ENCODE data around the gene RGL2. TPM values are rescaled to one million over a fixed set of nuclear protein-coding genes. Genes with fewer than 3 reads are reported as not detected.

RGL2 gene
- total and polyA plus RNA-seq, 7 donors = 5.8 to 48.9 (median 33.2) TPM

- TF ChIP-seq POLR2AphosphoS5 (IDR thresholded peaks at IDR 0.05) (no peak), POLR2A (IDR thresholded peaks at IDR 0.05) (no peak), EP300 (IDR thresholded peaks at IDR 0.05) (no peak), CTCF (IDR thresholded peaks at IDR 0.05) (no peak)
- no peak for DNase-seq
- Histone ChIP-seq H3K9me3 (no peaks in the 10 kb centered on the region), H3K36me3 (peaks cover 19 to 59% (median 37%) of the 10 kb centered on the region in 4 donors), H3K27me3 (no peaks in the 10 kb centered on the region), H3K4me3 (no peak overlapping the region), H3K27ac (no peak overlapping the region), H3K4me1 (peaks cover 0 to 29% (median 23%) of the 10 kb centered on the region in 4 donors)
- WGBS, 2 donors = 91 to 95% methylated on average over 15 of the region's 15 CpGs
- intact Hi-C loops (cut with DNase I) = loop anchor here (5.0 kb wide), 1 partner anchor 132 kb away; no protein-coding TSS in a partner anchor
These were observed 2.9 kb downstream of the RGL2 start for GRCh38 chr6:33295621-33296369.

DNA sequence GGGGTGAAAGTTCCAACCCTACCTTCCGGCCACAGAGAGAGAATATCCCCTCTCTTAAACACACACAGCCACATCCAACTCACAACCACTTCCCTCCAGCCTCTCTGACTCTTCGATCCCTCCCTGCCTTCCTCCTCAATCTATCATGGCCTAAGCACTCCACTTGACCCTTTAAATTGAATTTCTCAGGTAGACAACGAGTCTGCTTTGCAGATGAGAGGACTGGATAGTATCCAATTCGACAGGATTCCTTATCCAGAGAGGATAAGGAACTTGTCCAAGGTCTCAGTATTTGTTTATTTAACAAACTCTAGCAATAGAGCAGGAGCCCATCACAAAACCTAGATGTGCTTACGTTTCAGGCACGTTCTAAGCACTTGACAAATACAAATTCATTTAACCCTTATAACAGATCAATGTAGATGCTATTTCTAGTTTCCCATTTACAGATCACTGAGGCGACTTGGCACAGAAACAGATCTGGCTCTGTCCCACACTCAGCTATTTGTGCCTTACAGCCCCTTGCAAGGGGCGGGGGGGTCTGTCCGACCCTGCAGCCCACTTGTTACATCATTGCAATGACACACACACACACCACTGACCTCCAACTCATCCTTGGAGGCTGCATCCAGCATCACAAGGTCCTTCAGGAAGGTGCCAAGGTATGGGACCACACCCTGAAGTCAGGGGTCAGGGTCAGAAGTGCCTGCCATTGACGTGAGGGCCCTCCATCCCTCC, 4.5 kb downstream of the RGL2 start:
- peaks cover 19 to 62% (median 37%) of the 10 kb centered on the region in 4 donors for H3K36me3 ChIP-seq
- no peak for TF ChIP-seq EP300 (IDR thresholded peaks at IDR 0.05)
- TF ChIP-seq POLR2AphosphoS5 (IDR thresholded peaks at IDR 0.05) = no peak
- H3K4me1 ChIP-seq = peaks cover 0 to 30% (median 23%) of the 10 kb centered on the region in 4 donors
- DNase-seq = no peak
- no peaks in the 10 kb centered on the region for H3K27me3 ChIP-seq
- H3K27ac ChIP-seq = no peak overlapping the region
- 68 to 74% methylated on average over 10 of the region's 10 CpGs for WGBS, 2 donors
- intact Hi-C loops (cut with DNase I) = no loop called here
- no peaks in the 10 kb centered on the region for H3K9me3 ChIP-seq
- H3K4me3 ChIP-seq = no peak overlapping the region

GRCh38 chr6:33292996-33293682, 5.6 kb downstream of the RGL2 start:
- no peak for TF ChIP-seq POLR2AphosphoS5 (IDR thresholded peaks at IDR 0.05)
- TF ChIP-seq CTCF (IDR thresholded peaks at IDR 0.05) = no peak
- TF ChIP-seq EP300 (IDR thresholded peaks at IDR 0.05) = no peak
- no peak for TF ChIP-seq POLR2A (IDR thresholded peaks at IDR 0.05)
- Histone ChIP-seq H3K4me1 (peaks cover 0 to 32% (median 28%) of the 10 kb centered on the region in 4 donors), H3K27me3 (no peaks in the 10 kb centered on the region), H3K4me3 (no peak overlapping the region), H3K36me3 (peaks cover 19 to 62% (median 37%) of the 10 kb centered on the region in 4 donors), H3K9me3 (no peaks in the 10 kb centered on the region), H3K27ac (no peak overlapping the region)
- no peak for DNase-seq
- 91 to 92% methylated on average over 16 of the region's 16 CpGs for WGBS, 2 donors
- intact Hi-C loops (cut with DNase I) = no loop called here

DNA sequence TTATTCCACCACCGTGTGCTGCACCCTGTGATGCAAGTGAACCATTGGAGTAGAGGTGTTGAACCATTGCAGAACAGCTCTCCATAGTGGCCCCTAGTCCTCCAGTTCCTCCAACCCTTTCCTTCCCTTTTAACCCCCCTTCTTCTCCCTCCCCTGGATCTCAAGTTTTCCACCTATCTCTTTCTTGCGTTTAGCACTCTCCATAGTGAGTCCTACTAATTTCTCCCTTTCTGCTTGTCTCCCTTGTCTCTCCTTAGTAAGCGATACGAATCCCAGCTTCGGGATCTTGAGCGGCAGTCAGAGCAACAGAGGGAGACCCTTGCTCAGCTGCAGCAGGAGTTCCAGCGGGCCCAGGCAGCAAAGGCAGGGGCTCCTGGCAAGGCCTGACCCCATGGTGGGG, 8.3 kb downstream of the RGL2 start:
- DNase-seq = no peak
- Histone ChIP-seq H3K4me1 (peaks cover 0 to 30% (median 23%) of the 10 kb centered on the region in 4 donors), H3K27ac (peak overlapping the region in 1 of 4 donors; percentile 80), H3K36me3 (peaks cover 20 to 70% (median 38%) of the 10 kb centered on the region in 4 donors), H3K4me3 (peak overlapping the region in 1 of 4 donors; percentile 61), H3K27me3 (no peaks in the 10 kb centered on the region), H3K9me3 (no peaks in the 10 kb centered on the region)
- TF ChIP-seq POLR2AphosphoS5 (IDR thresholded peaks at IDR 0.05) (no peak), POLR2A (IDR thresholded peaks at IDR 0.05) (no peak), EP300 (IDR thresholded peaks at IDR 0.05) (no peak), CTCF (IDR thresholded peaks at IDR 0.05) (no peak)
- intact Hi-C loops (cut with DNase I) = no loop called here
- WGBS, 2 donors = 76 to 81% methylated on average over 7 of the region's 7 CpGs
